ENCODE data around the gene C6.
"Not testable (repeated sequence)": the region's sequence is repeated elsewhere in the genome, so short reads cannot be mapped to it uniquely, and the experiment has no call there.

C6 gene

GRCh38 chr5:41214182-41214581 is 850 bp upstream of the C6 start:
- TF ChIP-seq FOXP2 (optimal IDR thresholded peaks at IDR 0.05; ENCODE audit: control extremely low read depth, extremely low read length, insufficient read depth): no peak
- no peak for TF ChIP-seq EZH2 (IDR thresholded peaks at IDR 0.05)
- TF ChIP-seq POLR2AphosphoS5 (IDR thresholded peaks at IDR 0.05; ENCODE audit: borderline replicate concordance, low read depth, low read length): no peak
- no peak for DNase-seq (ENCODE audit: low read depth, low spot score)

DNA sequence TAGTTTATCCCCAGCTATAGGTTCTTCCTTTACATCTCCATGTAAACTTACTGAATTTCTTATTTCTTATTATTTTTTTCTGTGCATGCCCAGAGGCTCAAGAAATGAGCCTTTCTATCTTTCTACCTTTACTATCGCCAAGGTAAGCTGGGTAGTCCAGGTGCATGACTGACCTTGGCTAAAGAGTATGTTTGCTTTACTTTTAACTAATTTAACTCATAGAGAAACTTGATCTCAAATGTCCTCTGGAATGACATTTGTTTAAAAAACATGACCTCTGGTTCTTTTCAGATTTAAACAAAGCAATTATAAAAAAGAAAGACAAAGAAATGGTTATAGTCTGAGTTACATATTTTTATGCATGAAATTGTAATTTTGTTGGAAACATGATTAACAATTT is 397 bp downstream of the C6 start:
- no peak overlapping the region for H3K9ac ChIP-seq (ENCODE audit: insufficient read length)
- DNase-seq (ENCODE audit: low read depth, low spot score): no peak
- no peaks in the 10 kb centered on the region for H3K36me3 ChIP-seq (ENCODE audit: insufficient read depth, low read length)
- H3K4me3 ChIP-seq: no peak overlapping the region
- no peak overlapping the region for H3K27ac ChIP-seq
- no peaks in the 10 kb centered on the region for H3K9me3 ChIP-seq (ENCODE audit: low read depth, low read length)
- TF ChIP-seq POLR2AphosphoS5 (IDR thresholded peaks at IDR 0.05; ENCODE audit: borderline replicate concordance, low read depth, low read length) (no peak), FOXP2 (optimal IDR thresholded peaks at IDR 0.05; ENCODE audit: control extremely low read depth, extremely low read length, insufficient read depth) (no peak), EZH2 (IDR thresholded peaks at IDR 0.05) (no peak)

More at GRCh38 chr5:41214182-41214581, 850 bp upstream of the C6 start:
- H3K9me3 ChIP-seq (ENCODE audit: low read depth, low read length): no peaks in the 10 kb centered on the region
- H3K9ac ChIP-seq (ENCODE audit: insufficient read length): no peak overlapping the region
- H3K36me3 ChIP-seq (ENCODE audit: insufficient read depth, low read length): no peaks in the 10 kb centered on the region
- H3K27ac ChIP-seq: no peak overlapping the region
- no peak overlapping the region for H3K4me3 ChIP-seq

GRCh38 chr5:41211417-41211816 is 1.9 kb downstream of the C6 start:
- no peak overlapping the region for H3K9ac ChIP-seq (ENCODE audit: insufficient read length)
- no peak overlapping the region for H3K4me3 ChIP-seq
- no peak overlapping the region for H3K27ac ChIP-seq
- H3K9me3 ChIP-seq (ENCODE audit: low read depth, low read length): no peaks in the 10 kb centered on the region
- TF ChIP-seq EZH2 (IDR thresholded peaks at IDR 0.05) (no peak), POLR2AphosphoS5 (IDR thresholded peaks at IDR 0.05; ENCODE audit: borderline replicate concordance, low read depth, low read length) (no peak)
- H3K36me3 ChIP-seq (ENCODE audit: insufficient read depth, low read length): no peaks in the 10 kb centered on the region
- no peak for DNase-seq (ENCODE audit: low read depth, low spot score)

DNA sequence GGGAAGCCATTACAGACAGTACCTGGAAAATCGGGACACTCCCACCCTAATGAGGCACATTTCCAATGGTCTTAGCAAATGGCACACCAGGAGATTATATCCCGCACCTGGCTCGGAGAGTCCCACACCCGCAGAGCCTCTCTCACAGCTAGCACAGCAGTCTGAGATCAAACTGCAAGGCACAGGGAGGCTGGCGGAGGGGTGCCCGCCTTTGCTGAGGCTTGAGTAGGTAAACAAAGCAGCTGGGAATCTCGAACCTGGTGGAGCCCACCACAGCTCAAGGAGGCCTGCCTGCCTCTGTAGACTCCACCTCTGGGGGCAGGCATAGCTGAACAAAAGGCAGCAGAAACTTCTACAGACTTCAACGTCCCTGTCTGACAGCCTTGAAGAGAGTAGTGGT is 7.9 kb downstream of the C6 start:
- not testable (repeated sequence) for H3K9me3 ChIP-seq (ENCODE audit: low read depth, low read length); H3K4me3 ChIP-seq; DNase-seq (ENCODE audit: low read depth, low spot score); H3K9ac ChIP-seq (ENCODE audit: insufficient read length); H3K36me3 ChIP-seq (ENCODE audit: insufficient read depth, low read length); H3K27ac ChIP-seq

DNA sequence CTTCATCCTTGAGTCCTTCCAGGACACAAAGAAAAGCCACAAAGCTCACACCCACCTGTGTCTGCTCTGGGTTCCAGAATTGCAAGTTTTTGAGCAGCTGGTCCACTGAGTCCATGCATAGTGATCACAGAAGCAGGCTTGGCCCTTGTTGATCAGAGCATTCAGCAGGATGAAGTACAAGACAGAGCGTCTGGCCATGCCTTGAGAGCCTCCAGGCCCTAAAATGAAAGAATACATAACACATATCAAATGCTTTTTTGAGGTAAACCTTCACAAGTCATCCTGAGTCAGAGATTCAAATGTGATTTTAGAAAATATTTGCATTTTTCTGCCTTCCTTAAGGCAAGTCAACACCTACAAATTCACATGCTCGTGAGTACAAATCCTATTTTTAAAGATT is 10.3 kb downstream of the C6 start:
- no peak for TF ChIP-seq FOXP2 (optimal IDR thresholded peaks at IDR 0.05; ENCODE audit: control extremely low read depth, extremely low read length, insufficient read depth)
- no peak for TF ChIP-seq EZH2 (IDR thresholded peaks at IDR 0.05)
- no peak for TF ChIP-seq POLR2AphosphoS5 (IDR thresholded peaks at IDR 0.05; ENCODE audit: borderline replicate concordance, low read depth, low read length)
- Histone ChIP-seq H3K9ac (ENCODE audit: insufficient read length) (no peak overlapping the region), H3K9me3 (ENCODE audit: low read depth, low read length) (no peaks in the 10 kb centered on the region), H3K36me3 (ENCODE audit: insufficient read depth, low read length) (no peaks in the 10 kb centered on the region), H3K4me3 (no peak overlapping the region), H3K27ac (no peak overlapping the region)
- DNase-seq (ENCODE audit: low read depth, low spot score): no peak

- no peak overlapping the region for H3K4me3 ChIP-seq
- no peaks in the 10 kb centered on the region for H3K36me3 ChIP-seq (ENCODE audit: insufficient read depth, low read length)
- H3K9me3 ChIP-seq (ENCODE audit: low read depth, low read length): no peaks in the 10 kb centered on the region
- TF ChIP-seq POLR2AphosphoS5 (IDR thresholded peaks at IDR 0.05; ENCODE audit: borderline replicate concordance, low read depth, low read length): no peak
- no peak for TF ChIP-seq EZH2 (IDR thresholded peaks at IDR 0.05)
- no peak for DNase-seq (ENCODE audit: low read depth, low spot score)
- H3K27ac ChIP-seq: no peak overlapping the region
- H3K9ac ChIP-seq (ENCODE audit: insufficient read length): no peak overlapping the region
These were observed 12.1 kb downstream of the C6 start for GRCh38 chr5:41201082-41201772.

DNA sequence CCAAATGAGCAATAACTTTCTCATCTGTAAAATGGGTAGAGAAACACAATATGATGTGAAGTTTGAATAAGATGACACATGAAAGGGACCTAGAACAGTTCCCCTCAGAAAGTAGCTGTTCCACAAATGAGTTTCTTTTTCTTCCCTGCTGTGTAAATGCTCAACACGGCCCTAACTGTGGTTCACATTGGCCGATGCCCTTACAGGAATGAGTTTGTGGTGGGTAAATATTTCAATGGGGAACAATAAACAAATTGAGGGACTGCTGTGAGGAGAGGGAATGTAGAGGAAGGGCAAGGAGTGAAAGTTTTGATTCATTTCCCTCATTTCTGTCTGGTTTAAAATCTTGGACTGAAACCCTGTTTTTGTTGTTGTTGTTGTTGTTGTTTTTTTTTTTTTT is 12.8 kb downstream of the C6 start:
- Histone ChIP-seq H3K9me3 (ENCODE audit: low read depth, low read length) (no peaks in the 10 kb centered on the region), H3K4me3 (no peak overlapping the region), H3K9ac (ENCODE audit: insufficient read length) (no peak overlapping the region), H3K36me3 (ENCODE audit: insufficient read depth, low read length) (no peaks in the 10 kb centered on the region), H3K27ac (no peak overlapping the region)
- no peak for DNase-seq (ENCODE audit: low read depth, low spot score)
- no peak for TF ChIP-seq POLR2AphosphoS5 (IDR thresholded peaks at IDR 0.05; ENCODE audit: borderline replicate concordance, low read depth, low read length)
- no peak for TF ChIP-seq EZH2 (IDR thresholded peaks at IDR 0.05)
- no peak for TF ChIP-seq FOXP2 (optimal IDR thresholded peaks at IDR 0.05; ENCODE audit: control extremely low read depth, extremely low read length, insufficient read depth)

GRCh38 chr5:41199660-41200059 is 13.7 kb downstream of the C6 start:
- Histone ChIP-seq H3K4me3 (no peak overlapping the region), H3K9ac (ENCODE audit: insufficient read length) (no peak overlapping the region), H3K27ac (no peak overlapping the region), H3K9me3 (ENCODE audit: low read depth, low read length) (no peaks in the 10 kb centered on the region), H3K36me3 (ENCODE audit: insufficient read depth, low read length) (no peaks in the 10 kb centered on the region)
- no peak for TF ChIP-seq FOXP2 (optimal IDR thresholded peaks at IDR 0.05; ENCODE audit: control extremely low read depth, extremely low read length, insufficient read depth)
- TF ChIP-seq EZH2 (IDR thresholded peaks at IDR 0.05): no peak
- DNase-seq (ENCODE audit: low read depth, low spot score): no peak

GRCh38 chr5:41196197-41196596 is 17.1 kb downstream of the C6 start:
- Histone ChIP-seq H3K27ac (no peak overlapping the region), H3K36me3 (ENCODE audit: insufficient read depth, low read length) (no peaks in the 10 kb centered on the region), H3K9ac (ENCODE audit: insufficient read length) (no peak overlapping the region), H3K9me3 (ENCODE audit: low read depth, low read length) (no peaks in the 10 kb centered on the region), H3K4me3 (no peak overlapping the region)
- no peak for TF ChIP-seq POLR2AphosphoS5 (IDR thresholded peaks at IDR 0.05; ENCODE audit: borderline replicate concordance, low read depth, low read length)
- no peak for DNase-seq (ENCODE audit: low read depth, low spot score)

All from SK-N-MC (cell line).